ENCODE measurements around the gene TXNDC2. TPM values are rescaled to one million over a fixed set of nuclear protein-coding genes. Genes with fewer than 3 reads are reported as not detected.

The TXNDC2 gene
- total RNA-seq, 1 experiment from 2014 or later, result 0.28 TPM

DNA sequence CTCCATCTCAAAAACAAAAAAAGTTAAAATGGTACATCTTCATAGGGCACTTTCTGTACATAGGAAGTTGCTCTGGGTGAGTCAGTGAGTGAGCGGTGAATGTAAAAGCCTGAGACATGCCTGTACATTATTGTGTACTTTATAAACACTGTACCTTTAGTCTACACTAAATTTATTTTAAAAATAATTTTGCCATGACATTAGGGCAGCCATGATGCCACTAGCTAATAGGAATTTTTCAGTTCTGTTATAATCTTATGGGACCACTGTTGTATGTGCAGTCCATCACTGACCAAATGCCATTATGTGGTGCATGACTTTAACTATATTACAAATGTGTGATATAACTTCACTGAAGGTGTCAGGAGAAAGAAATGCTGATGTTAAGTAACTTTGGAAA lies 11.0 kb upstream of the TXNDC2 start:
- Histone ChIP-seq H3K79me2 (ENCODE audit: insufficient read depth, low read length) (no peaks in the 10 kb centered on the region), H2BK15ac (ENCODE audit: low read depth, low read length) (no peak overlapping the region), H2BK120ac (ENCODE audit: low read depth, low read length, poor library complexity, severe bottlenecking) (no peak overlapping the region), H2BK5ac (ENCODE audit: insufficient read length, low read length) (no peak overlapping the region), H3K27ac (ENCODE audit: insufficient read length, low read depth, low read length) (no peak overlapping the region), H3K18ac (ENCODE audit: insufficient read length, low read depth, low read length) (no peak overlapping the region), H4K8ac (replicated peaks; ENCODE audit: insufficient read length, low read depth, low read length) (no peak overlapping the region), H3K4me2 (ENCODE audit: insufficient read depth, insufficient read length, low read length) (no peak overlapping the region), H3K14ac (ENCODE audit: insufficient read depth, low read length) (no peak overlapping the region), H3K23me2 (ENCODE audit: insufficient read length, low read depth, low read length, poor library complexity, severe bottlenecking) (no peaks in the 10 kb centered on the region), H3K56ac (ENCODE audit: insufficient read length, low read depth, low read length) (no peak overlapping the region), H3K23ac (ENCODE audit: insufficient read length, low read depth, low read length) (no peak overlapping the region), H3K9ac (ENCODE audit: extremely low read depth, insufficient read length, low read length) (no peak overlapping the region), H2BK12ac (ENCODE audit: insufficient read length, low read depth, low read length) (no peak overlapping the region), H4K91ac (ENCODE audit: insufficient read length, low read depth, low read length) (no peak overlapping the region), H3K4ac (ENCODE audit: low read depth, low read length) (no peak overlapping the region), H2BK20ac (ENCODE audit: low read depth, low read length, poor library complexity, severe bottlenecking) (no peak overlapping the region), H3K4me1 (ENCODE audit: insufficient read depth, low read length) (peaks cover 9% of the 10 kb centered on the region; the same call in 1 of the 2 replicates), H3K27me3 (ENCODE audit: insufficient read depth, low read length) (no peaks in the 10 kb centered on the region), H3K79me1 (ENCODE audit: insufficient read depth, low read depth, low read length, poor library complexity, severe bottlenecking) (no peaks in the 10 kb centered on the region), H2AFZ (ENCODE audit: low read length) (no peak overlapping the region), H2AK5ac (ENCODE audit: insufficient read length, low read length) (no peak overlapping the region), H3T11ph (ENCODE audit: low read length) (no peak overlapping the region), H4K5ac (ENCODE audit: insufficient read length, low read depth, low read length) (no peak overlapping the region), H4K20me1 (ENCODE audit: control insufficient read depth, insufficient read depth, insufficient read length) (no peaks in the 10 kb centered on the region), H3K9me3 (ENCODE audit: control insufficient read depth, low read depth, low read length) (no peaks in the 10 kb centered on the region)
- TF ChIP-seq, protein P1, sequence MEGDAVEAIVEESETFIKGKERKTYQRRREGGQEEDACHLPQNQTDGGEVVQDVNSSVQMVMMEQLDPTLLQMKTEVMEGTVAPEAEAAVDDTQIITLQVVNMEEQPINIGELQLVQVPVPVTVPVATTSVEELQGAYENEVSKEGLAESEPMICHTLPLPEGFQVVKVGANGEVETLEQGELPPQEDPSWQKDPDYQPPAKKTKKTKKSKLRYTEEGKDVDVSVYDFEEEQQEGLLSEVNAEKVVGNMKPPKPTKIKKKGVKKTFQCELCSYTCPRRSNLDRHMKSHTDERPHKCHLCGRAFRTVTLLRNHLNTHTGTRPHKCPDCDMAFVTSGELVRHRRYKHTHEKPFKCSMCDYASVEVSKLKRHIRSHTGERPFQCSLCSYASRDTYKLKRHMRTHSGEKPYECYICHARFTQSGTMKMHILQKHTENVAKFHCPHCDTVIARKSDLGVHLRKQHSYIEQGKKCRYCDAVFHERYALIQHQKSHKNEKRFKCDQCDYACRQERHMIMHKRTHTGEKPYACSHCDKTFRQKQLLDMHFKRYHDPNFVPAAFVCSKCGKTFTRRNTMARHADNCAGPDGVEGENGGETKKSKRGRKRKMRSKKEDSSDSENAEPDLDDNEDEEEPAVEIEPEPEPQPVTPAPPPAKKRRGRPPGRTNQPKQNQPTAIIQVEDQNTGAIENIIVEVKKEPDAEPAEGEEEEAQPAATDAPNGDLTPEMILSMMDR (conservative IDR thresholded peaks at IDR 0.05), result no peak
- no peaks in the 10 kb centered on the region for H3K27me3 Mint-ChIP-seq (ENCODE audit: low read depth)
- H3K4me3 Mint-ChIP-seq, result no peak overlapping the region
- H3K27ac Mint-ChIP-seq, result no peak overlapping the region
- no CpG with 5 or more reads among the region's 1 CpG for WGBS (ENCODE audit: extremely low coverage, insufficient read length, low lambda C conversion rate)
- H3K4me1 Mint-ChIP-seq, result peaks cover 28 to 32% of the 10 kb centered on the region in 2 experiments
- DNase-seq, result no peak
- H3K9me3 Mint-ChIP-seq, result no peaks in the 10 kb centered on the region
- H3K36me3 Mint-ChIP-seq (ENCODE audit: insufficient read depth in 1 of 3, low read depth in 3 of 3), result no peaks in the 10 kb centered on the region

All from H9 (cell line).